CD4-positive, alpha-beta T cell treated with Interleukin-6 for 4 hours (primary cell): Measurements from ENCODE around the gene CFAP70.
A peak's percentile ranks its signal among the peaks of the same experiment; 100 is the strongest.

Experiments
- DNase-seq: peaks from one replicate; pipeline ENCODE4 v3.0.0-alpha.2; 2020; ENCODE audit warnings: mixed read lengths

The CFAP70 gene

GRCh38 chr10:73251683-73252444 is 106.8 kb downstream of the CFAP70 start:
- DNase-seq = no peak

DNA sequence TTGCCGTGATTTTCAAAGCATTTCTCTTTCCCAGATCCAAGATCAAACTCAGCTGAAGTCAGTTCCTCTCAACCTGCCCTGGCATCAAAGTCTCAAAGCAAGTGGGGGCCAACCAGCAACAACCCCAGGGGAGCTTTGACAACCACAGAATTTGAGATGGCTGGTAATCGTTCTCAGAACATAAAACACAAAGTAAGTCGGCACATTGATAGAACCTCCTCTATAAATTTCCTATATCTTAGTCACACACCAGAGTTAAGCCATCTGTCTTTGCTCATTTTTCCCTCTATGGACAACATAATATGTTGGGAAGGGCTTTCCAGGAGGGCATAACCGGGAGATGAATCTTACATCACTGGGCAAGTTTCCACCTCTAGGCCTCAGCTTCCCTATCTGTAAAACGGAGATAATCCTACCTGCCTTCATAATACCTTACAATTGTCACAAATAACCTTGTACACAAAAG is 110.4 kb downstream of the CFAP70 start:
- DNase-seq = no peak

DNA sequence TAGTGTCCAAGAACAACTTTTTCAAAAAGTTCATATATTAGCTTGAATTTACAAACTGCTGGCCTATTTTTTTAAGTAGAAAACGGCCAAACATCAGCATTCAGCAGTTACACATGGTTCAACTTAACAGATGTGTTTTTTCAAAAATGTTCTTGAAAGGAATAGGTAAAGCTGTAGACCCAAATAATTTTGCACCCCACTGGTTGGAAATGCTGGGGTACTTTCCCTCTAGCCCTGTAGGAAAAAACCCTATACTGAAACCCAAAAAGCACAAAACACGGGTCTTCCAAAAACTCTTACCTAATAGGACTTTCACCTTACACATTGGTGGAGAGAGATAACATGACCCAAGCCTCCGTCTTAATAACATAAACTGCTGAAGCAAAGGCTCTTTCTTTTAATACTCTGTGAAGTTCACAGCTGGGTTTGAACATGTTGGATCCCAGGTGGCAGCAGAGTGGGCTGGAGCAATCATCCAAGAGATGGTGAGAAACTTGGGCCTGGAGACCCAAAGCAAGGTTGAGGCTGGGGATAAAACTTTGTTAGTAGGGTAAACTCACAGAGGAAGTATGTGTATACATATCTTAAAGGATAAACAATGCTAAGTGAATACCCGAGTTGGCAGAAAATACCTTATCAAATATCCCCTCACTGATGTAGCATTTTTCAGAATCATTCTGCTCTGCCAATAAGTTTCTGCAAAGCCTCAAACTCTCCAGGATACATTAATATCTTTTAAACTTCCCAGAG is 111.0 kb downstream of the CFAP70 start:
- no peak for DNase-seq

GRCh38 chr10:73246646-73247508 is 111.8 kb downstream of the CFAP70 start, which contains the start of gene DNAJC9:
Gene DNAJC9, minus strand, starts transcription at chr10:73247255. Its CDS starts 66 bp downstream, at chr10:73247189.
- DNase-seq = peak; percentile 95

DNA sequence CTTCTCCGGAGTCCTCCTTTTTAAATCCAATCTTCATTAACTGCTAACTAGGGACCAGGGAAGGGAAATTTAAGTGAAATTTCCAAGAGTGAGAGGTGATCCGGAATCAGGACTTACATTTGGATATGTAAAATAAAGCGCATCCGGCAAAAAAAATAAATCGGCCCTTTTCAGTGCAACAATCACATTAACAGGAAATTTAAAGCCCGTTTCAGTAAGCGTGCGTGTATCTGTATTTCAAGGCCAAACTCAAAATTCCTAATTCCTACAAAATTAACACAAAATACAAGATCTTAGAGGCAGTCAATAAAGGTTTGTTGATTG is 112.4 kb downstream of the CFAP70 start:
- DNase-seq = no peak

- DNase-seq = no peak
Measured at GRCh38 chr10:73244866-73245477, 113.7 kb downstream of the CFAP70 start.

DNA sequence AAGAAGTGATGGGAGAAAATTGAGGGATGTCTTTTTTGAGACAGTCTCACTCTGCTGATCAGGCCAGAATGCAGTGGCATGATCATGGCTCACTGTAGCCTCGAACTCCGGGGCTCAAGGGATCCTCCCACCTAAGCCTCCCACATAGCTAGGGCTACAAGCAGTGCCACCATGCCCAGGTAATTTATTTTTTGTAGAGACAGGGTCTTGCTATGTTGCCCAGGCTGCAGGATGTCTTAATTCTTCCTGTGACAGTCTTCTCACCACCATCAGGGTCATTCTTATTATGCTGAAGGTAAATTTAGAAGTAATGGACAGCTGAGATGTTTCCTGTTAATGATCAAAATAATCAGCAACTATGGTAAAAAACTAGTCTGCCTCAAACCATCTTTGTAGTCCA is 118.8 kb downstream of the CFAP70 start:
- no peak for DNase-seq

DNA sequence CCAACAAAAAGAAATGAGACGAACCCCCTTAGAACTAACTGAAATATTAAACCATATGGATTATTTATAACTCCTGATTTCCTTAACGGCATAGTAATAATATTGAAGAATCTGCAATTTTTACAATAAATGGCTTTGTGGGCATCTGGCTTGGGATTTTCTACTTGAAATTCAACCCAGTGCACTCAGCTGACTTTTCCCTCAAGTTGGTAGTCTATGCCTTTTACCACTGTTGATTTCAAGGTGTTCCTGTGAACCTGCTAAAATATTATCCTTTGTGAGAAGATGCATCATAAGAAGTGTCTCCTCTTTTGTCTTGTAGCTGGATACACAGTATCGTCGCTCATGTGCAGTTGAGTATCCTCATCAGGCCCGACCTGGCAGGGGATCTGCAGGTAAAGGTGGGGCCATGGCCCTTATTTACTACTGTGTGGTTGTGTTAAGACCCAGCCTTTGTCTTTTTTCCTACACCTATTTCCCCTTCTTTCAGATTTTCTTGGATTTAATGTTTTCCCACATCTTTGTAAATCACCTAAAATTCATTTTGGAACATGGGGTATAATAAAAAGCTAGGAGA is 119.6 kb downstream of the CFAP70 start:
- no peak for DNase-seq

GRCh38 chr10:73234695-73235094 is 124.0 kb downstream of the CFAP70 start:
- no peak for DNase-seq

GRCh38 chr10:73233883-73234282 is 124.8 kb downstream of the CFAP70 start:
- DNase-seq = no peak

- no peak for DNase-seq
Measured at GRCh38 chr10:73232887-73233286, 125.8 kb downstream of the CFAP70 start.

- no peak for DNase-seq
Measured at GRCh38 chr10:73229567-73229966, 129.1 kb downstream of the CFAP70 start.

GRCh38 chr10:73228247-73228646 is 130.4 kb downstream of the CFAP70 start:
- DNase-seq = no peak

GRCh38 chr10:73226663-73227062 is 132.0 kb downstream of the CFAP70 start:
- no peak for DNase-seq

DNA sequence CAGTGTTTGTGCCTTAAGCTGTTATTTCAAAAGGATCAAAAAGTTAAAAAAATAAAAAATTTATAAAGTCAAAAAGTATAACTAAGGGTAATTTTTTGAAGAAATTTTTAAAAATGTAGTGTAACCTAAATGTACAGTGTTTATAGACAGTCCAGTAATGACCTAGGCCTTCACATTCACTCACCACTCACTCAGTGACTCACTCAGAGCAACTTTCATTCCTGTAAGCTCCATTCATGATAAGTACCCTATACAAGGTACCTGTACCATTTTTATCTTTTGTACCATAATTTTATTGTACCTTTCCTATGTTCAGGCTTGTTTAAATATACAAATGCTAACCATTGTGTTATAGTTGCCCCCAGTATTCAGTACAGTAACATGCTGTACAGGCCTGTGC is 133.1 kb downstream of the CFAP70 start:
- no peak for DNase-seq

DNA sequence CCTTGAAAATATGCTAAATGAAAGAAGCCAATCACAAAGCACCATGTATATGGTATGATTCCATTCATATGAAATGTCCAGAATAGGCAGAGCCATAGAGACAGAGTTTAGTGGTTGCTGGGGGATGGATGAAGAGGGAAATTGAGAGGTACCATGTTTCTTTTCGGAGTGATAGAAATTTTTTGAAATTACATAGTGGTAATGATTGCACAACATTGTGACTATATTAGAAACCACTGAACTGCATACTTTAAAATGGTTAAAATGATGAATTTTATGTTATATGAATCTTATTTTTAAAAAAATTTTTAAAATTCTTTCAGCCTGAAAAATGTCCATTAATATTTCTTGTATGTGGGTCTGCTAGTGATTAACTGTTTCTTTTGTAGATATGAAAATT is 137.7 kb downstream of the CFAP70 start:
- no peak for DNase-seq

GRCh38 chr10:73219384-73219783 is 139.3 kb downstream of the CFAP70 start:
- no peak for DNase-seq

DNA sequence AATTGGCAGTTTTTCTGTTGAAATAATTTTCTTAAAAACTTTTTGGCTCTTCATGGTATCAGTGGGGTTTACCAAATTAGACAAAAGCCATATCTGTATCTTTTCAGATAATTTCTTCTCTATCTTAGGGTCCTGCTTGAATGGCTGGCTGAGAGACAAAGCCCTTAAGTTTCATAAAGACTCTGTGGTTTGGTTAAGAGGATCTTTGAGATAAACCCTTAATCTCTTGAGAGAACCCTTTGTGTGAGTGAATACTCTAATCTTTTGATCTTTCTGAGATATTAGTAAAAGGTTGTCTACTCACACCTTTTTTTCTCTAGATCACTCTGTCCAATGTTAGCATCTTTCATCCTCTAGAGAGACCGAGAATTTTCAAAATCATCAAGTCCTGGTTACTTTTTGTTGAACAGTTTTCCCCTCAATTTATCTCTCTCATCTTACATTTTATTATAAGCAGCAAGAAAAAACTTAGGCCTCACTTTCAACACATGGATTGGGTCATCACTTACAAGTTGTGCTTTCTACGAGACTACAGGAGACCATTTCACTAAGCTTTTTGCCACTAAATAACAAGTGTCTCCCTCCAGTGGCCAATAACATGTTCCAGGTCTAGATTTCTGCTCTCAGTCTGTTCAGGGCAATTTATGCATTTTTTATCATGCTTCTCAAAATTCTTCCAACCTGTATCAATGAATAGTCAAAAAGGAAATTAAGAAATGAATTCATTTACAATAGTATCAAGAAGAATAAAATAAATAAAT is 140.1 kb downstream of the CFAP70 start:
- DNase-seq = no peak

DNA sequence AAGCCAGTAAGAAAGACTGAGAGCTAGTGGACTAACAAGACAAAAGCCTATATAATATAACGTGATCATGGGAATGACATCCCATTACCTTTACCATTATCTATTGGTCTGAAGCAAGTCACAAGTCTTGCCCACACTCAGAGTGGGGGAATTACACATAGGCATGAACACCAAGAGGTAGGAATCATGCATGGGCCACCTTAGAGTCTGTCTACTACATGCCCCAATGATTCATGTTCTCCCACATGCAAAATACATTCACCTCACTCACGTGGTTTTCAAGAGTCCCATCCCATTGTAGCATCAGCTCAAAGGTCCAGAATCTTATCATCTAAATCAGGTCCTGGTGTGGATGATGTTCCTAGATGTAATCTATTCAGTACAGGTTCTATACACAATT is 141.0 kb downstream of the CFAP70 start:
- no peak for DNase-seq

GRCh38 chr10:73215749-73216148 is 142.9 kb downstream of the CFAP70 start:
- no peak for DNase-seq

DNA sequence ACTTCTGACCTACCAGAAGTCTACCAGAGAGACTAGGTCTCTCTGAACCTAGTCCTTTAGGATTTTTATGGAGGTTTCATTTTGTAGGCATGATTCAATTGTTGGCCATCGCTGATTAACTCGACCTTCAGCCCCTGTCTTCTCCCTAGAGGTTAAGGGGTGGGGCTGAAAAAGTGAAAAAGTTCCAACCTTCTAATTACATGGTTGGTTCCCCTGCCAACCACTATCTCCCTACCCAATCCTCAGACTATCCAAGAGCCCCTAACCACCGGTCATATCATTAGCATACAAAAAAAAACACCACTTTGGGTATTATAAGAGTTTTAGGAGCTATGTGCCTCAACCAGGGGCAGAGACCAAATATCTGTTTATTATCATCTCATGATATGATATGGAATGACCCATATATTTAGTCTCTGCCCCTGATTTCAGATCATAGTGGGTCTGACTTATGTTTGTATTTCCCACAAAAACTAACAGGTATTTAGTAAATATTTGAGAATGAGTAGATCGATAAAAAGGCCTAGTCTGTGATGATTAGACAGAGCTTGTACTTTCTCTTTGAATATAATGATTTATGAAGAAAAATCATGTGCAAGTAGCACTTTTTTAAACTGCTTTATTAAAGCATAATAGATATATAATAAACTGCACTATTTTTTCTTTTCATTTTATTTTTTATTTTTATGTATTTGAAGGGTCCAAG is 147.4 kb downstream of the CFAP70 start:
- no peak for DNase-seq
